Uterus (tissue), 4 donors: ENCODE data around the gene CIAO3. TPM values are rescaled to one million over a fixed set of nuclear protein-coding genes. Genes with fewer than 3 reads are reported as not detected.

Experiments used
- DNase-seq, 2 donors: peaks; one replicate each; pipeline ENCODE4 v3.0.0-alpha.2; 2019 to 2020
- H3K27ac ChIP-seq, 2 donors: fragments of 200-600 bp; sonication (generic); 1 replicate in 1 of 2; 2 replicates in 1 of 2; pipeline ENCODE4 v1.5.1; 2016 to 2018
- H3K27me3 ChIP-seq, 2 donors: fragments of 200-600 bp; sonication (generic); one replicate each; pipeline ENCODE4 v1.5.1; 2018 to 2019; ENCODE audit warnings: control low read depth in 1 of 2
- H3K36me3 ChIP-seq, 2 donors: fragments of 200-600 bp; sonication (generic); one replicate each; pipeline ENCODE4 v1.5.1; 2019; ENCODE audit warnings: control low read depth in 1 of 2
- H3K4me1 ChIP-seq, 2 donors: fragments of 200-600 bp; sonication (generic); one replicate each; pipeline ENCODE4 v1.5.1; 2018 to 2019; ENCODE audit warnings: control low read depth in 1 of 2
- H3K4me3 ChIP-seq, 2 donors: fragments of 200-600 bp; sonication (generic); 1 replicate in 1 of 2; 2 replicates in 1 of 2; pipeline ENCODE4 v1.5.1; 2018 to 2019; ENCODE audit warnings: mild to moderate bottlenecking in 1 of 2
- H3K9me3 ChIP-seq, 2 donors: fragments of 200-600 bp; sonication (generic); one replicate each; pipeline ENCODE4 v1.5.1; 2019; ENCODE audit warnings: control low read depth in 1 of 2
- POLR2A ChIP-seq, 2 donors: fragments of 450-650 bp; IDR thresholded peaks; one replicate each; pipeline ENCODE4 v1.6.1; 2016; ENCODE audit warnings: antibody characterized with exemption in 2 of 2, mild to moderate bottlenecking in 1 of 2, moderate library complexity in 1 of 2
- intact Hi-C: fragments of 100-400 bp; cut with DNase I; formaldehyde crosslinking; loops from one replicate; pipeline ENCODE4 v1.15.1; 2023; ENCODE audit warnings: low total_unique reads
- total RNA-seq, 4 donors: library from RNA; depleted of rRNA in 3 of 4; stranded (reverse); fragments of >200 nt in 3 of 4; gene quantifications; one replicate each; pipeline versions ENCODE4 v1.1.0 to v1.2.4, GENCODE V29; 2014 to 2023
- TF ChIP-seq, protein P1 (sequence below), 4 experiments: fragments of 200-600 bp in 2 of 4; fragments of 450-650 bp in 2 of 4; sonication (generic) in 2 of 4; IDR thresholded peaks; one replicate each; pipeline ENCODE4 v1.5.1; 2016 to 2019; ENCODE audit warnings: antibody characterized with exemption in 4 of 4, mild to moderate bottlenecking in 2 of 4, moderate library complexity in 1 of 4
- donor health status: DM: yes; HTN: yes; CAD: no.

The CIAO3 gene
- total RNA-seq, 4 donors from 2014 or later: 14.1 to 43.3 (median 25.0) TPM

DNA sequence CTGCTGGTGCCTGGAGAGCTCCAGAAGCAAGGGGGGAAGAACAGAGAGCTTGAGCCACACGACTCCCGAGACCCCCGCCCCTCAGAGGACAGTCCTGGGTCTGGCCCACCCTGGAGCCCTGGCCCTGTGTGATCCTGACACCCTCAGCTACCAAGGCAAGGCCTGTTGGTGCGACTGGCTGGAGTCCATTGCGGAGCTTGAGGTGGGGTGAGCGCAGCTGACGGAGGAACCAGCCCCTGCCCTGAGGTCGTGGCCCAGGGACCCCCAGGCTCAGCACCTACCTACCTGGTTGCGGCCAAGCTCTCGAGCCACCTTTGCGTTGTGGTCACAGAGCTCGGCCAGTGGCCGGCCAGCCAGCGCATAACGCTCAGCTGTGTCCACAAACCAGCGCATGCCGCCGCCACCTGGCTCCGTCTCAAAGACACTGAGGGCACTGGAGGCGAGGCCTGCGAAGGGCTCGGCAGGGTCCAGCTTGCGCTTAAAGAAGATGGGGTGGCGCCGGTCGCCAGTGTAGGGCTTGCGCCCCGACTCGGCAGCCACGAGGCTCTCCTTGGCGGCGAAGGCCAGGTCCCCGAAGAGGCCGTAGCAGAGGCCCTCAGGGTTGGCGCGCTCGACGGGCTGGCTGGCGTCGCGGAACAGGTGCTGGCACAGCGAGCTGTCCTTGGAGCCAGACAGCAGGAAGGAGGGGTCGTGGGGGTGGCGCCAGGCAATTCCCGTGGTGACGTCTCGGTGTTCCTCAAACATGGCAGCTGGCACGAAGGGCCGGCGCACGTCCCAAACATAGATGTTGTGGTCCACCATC lies 54.1 kb downstream of the CIAO3 start:
- TF ChIP-seq, protein P1, sequence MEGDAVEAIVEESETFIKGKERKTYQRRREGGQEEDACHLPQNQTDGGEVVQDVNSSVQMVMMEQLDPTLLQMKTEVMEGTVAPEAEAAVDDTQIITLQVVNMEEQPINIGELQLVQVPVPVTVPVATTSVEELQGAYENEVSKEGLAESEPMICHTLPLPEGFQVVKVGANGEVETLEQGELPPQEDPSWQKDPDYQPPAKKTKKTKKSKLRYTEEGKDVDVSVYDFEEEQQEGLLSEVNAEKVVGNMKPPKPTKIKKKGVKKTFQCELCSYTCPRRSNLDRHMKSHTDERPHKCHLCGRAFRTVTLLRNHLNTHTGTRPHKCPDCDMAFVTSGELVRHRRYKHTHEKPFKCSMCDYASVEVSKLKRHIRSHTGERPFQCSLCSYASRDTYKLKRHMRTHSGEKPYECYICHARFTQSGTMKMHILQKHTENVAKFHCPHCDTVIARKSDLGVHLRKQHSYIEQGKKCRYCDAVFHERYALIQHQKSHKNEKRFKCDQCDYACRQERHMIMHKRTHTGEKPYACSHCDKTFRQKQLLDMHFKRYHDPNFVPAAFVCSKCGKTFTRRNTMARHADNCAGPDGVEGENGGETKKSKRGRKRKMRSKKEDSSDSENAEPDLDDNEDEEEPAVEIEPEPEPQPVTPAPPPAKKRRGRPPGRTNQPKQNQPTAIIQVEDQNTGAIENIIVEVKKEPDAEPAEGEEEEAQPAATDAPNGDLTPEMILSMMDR (IDR thresholded peaks at IDR 0.05): no peak
- H3K9me3 ChIP-seq: no peaks in the 10 kb centered on the region
- H3K27me3 ChIP-seq: no peaks in the 10 kb centered on the region
- no peaks in the 10 kb centered on the region for H3K36me3 ChIP-seq
- intact Hi-C loops: no loop called here
- H3K27ac ChIP-seq: no peak overlapping the region
- peaks cover 7 to 35% of the 10 kb centered on the region in 2 donors for H3K4me1 ChIP-seq
- DNase-seq: no peak
- no peak overlapping the region for H3K4me3 ChIP-seq

- DNase-seq: no peak
- no peaks in the 10 kb centered on the region for H3K27me3 ChIP-seq
- H3K4me3 ChIP-seq: no peak overlapping the region
- no peaks in the 10 kb centered on the region for H3K9me3 ChIP-seq
- intact Hi-C loops: no loop called here
- H3K4me1 ChIP-seq: peaks cover 7 to 42% of the 10 kb centered on the region in 2 donors
- H3K36me3 ChIP-seq: no peaks in the 10 kb centered on the region
- TF ChIP-seq, protein P1 (IDR thresholded peaks at IDR 0.05): no peak
- no peak for TF ChIP-seq POLR2A (IDR thresholded peaks at IDR 0.05)
- H3K27ac ChIP-seq: no peak overlapping the region
Observed at GRCh38 chr16:685967-686366, 54.8 kb downstream of the CIAO3 start.

- Histone ChIP-seq H3K4me3 (peak overlapping the region; percentile 46 to 48), H3K4me1 (peaks cover 7 to 43% of the 10 kb centered on the region in 2 donors), H3K27me3 (no peaks in the 10 kb centered on the region), H3K36me3 (no peaks in the 10 kb centered on the region), H3K27ac (peak overlapping the region in 1 of 2 donors; percentile 70), H3K9me3 (no peaks in the 10 kb centered on the region)
- intact Hi-C loops: no loop called here
- no peak for TF ChIP-seq POLR2A (IDR thresholded peaks at IDR 0.05)
- TF ChIP-seq, protein P1 (IDR thresholded peaks at IDR 0.05): no peak
- DNase-seq: peak in 1 of 2 donors; percentile 43
Observed at GRCh38 chr16:684961-685696, 55.7 kb downstream of the CIAO3 start.

DNA sequence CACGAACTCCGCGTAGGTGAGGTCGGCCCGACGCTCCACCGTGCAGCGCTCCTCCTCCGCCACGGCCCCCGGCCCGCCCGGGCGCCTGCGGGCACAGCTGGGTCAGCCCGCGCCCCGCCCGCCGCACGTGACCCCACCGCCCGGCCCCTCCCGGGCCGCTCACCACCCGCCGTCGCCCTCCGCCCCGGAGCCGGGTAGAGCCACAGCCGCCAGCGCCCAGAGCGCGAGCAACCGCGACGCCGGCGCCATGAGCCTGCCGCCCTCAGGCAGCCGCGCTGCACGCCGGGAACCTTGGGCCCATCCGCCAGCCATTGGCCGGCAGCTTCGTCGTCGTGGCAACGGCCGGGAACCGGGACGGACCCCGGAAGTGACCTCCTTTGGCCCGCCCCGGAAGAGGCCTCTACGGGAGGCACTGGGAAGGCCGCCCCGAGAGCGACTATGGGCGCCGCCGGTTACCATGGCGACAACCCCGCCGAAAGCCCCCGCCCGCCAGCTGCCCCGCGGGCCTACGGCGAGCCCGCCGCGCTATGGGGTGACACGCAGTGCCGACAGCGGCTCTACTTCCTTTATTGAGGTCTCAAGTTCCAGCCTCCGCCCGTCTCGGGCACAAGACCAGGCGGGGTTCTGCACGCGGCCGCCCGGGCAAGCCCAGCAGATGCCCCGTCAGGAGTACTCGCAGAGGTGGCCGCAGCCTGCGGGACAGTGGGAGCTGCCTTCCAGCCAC lies 56.6 kb downstream of the CIAO3 start, which contains the start of gene JMJD8:
Gene JMJD8 (minus strand): TSS at position 264 of the 724 bp plus-strand sequence. CDS start 15 bp downstream, at position 249.
- peak within 1 kb of the TSS; percentile 46 to 48 for H3K4me3 ChIP-seq
- H3K36me3 ChIP-seq: no peaks in the 10 kb centered on the region
- peaks cover 3 to 37% of the 10 kb centered on the region in 2 donors for H3K4me1 ChIP-seq
- H3K27me3 ChIP-seq: no peaks in the 10 kb centered on the region
- intact Hi-C loops: no loop called here
- TF ChIP-seq POLR2A (IDR thresholded peaks at IDR 0.05): peak; percentile 32 to 49
- TF ChIP-seq, protein P1 (IDR thresholded peaks at IDR 0.05): peak in 1 of 4 experiments; percentile 30
- peak within 1 kb of the TSS; percentile 34 to 70 for H3K27ac ChIP-seq
- DNase-seq: peak; percentile 95 to 97
- no peaks in the 10 kb centered on the region for H3K9me3 ChIP-seq
